ENCODE results near the gene MAP2K5. TPM values are rescaled to one million over a fixed set of nuclear protein-coding genes. Genes with fewer than 3 reads are reported as not detected.

Gene MAP2K5
- total RNA-seq, 1 experiment from 2014 or later = 6.4 TPM

DNA sequence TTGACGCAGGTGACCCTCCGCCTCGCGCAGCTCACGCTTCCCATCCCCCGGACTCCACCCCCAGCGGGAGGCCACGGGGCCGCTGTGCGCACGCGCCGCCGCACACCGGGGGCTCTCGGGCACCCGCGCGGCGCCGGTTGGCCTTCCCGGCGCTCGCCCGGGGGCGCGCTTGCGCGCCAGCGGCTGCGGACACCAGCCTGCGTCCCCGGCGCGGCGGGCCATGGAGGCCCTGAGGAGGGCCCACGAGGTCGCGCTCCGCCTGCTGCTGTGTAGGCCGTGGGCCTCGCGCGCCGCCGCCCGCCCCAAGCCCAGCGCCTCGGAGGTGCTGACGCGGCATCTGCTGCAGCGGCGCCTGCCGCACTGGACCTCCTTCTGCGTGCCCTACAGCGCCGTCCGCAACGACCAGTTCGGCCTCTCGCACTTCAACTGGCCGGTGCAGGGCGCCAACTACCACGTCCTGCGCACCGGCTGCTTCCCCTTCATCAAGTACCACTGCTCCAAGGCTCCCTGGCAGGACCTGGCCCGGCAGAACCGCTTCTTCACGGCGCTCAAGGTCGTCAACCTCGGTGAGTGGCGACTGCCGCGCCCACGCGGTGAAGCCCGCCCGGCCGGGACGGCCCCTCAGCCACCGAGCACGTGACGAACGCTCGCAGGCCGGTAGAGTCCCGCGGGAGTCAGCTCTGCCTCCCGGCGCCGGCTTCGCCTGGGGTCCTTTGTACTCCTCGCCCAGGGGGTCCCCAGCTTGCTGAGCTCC, 21.3 kb upstream of the MAP2K5 start, which contains the start of gene C15orf61:
Gene C15orf61, plus strand, starts transcription at position 103 of the 754 bp plus-strand sequence. Its CDS starts 118 bp downstream, at position 221.
- peak; percentile 72 for DNase-seq (ENCODE audit: low read depth)

DNA sequence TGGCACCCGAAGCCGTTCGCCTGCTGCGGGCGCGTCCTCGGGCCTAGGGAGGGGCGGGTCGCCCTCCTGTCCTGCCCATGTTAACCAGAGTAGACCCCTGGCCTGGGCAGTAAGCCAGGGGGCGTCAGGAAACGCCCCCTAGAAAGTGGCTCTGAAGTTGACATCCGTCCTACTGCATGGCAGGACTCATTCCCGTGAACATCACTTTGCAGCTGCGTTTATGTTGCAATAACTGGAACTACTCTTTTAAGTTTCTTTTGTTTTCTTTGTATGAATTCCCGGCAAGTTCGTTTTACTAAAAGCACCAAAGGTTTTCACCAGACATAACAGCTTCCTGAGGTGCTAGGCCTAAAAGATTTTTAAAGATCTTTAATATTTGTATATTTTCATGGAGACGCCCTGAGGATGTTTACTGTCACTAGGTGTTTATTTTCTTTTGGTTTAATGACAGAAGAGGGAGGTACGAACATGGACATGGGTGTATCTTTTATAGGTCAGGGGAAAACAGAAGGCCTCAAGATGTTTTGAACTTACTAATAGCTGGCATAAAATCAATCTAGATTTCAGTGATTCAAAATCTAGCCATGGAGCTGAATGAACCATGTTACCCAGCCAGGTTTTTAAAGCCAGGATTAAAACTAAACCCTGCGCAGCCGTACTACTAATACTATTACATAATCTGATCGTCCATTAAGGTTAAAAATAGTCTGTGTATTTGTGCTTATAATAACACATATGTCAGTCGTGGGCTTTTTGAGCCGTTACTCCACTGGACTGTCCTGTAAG, 20.5 kb upstream of the MAP2K5 start:
- DNase-seq (ENCODE audit: low read depth) = peak; percentile 5

DNA sequence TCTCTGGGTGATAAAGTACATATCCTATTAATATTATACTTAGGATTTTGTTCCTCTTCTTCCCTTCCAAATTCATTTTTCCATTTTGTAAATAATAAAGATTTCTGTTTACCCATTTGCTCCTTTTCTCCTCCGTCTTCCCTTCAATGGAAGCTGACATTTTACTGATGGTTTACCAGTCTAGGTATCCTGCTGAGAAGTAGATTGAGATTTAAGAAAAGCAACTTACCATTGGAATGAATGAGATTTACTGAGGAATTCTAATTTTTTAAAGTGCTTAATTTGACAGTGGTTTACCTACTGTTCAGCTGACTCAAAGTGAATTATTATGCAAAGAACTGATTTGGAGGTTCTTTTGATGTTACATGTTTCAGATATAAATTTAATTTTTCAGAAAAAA, 19.2 kb upstream of the MAP2K5 start:
- DNase-seq (ENCODE audit: low read depth) = no peak

DNA sequence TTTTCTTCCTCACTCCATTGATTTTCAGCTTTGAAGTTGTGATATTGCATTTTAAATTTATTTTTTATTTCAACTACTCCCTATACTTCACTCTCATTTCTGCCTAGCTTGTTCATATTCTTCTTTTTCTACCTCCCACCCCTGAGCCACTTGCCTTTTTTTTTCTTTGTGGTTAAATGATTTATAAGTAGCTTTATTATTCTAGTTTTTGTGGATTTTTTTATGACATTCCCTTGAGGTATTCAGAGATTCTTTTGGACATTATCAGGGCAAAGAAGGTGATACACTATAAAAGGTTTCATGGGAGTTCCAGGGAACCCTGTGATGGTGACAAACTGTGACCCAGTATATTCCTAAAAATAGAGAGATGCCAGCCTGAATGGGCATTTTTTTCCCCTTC, 18.3 kb upstream of the MAP2K5 start:
- no peak for DNase-seq (ENCODE audit: low read depth)

DNA sequence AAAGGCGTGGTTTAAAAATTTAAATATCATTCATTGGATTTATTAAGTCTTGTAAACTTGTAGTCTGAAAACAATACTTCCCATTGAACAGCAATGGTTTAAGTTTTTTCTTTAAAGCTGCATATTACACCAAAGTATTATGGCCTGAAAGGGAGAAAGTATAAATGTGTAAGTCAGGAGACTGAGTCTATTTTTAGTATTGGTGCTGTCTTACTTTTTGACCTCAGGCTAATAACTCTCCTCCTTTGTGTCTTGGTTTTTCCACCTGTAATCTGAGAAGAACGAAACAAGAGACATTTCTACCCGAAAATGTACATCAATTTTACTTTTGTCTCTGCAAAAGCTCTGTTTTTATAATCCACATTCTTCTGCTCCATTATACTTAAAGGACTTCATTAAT, 14.0 kb upstream of the MAP2K5 start:
- DNase-seq (ENCODE audit: low read depth) = no peak

DNA sequence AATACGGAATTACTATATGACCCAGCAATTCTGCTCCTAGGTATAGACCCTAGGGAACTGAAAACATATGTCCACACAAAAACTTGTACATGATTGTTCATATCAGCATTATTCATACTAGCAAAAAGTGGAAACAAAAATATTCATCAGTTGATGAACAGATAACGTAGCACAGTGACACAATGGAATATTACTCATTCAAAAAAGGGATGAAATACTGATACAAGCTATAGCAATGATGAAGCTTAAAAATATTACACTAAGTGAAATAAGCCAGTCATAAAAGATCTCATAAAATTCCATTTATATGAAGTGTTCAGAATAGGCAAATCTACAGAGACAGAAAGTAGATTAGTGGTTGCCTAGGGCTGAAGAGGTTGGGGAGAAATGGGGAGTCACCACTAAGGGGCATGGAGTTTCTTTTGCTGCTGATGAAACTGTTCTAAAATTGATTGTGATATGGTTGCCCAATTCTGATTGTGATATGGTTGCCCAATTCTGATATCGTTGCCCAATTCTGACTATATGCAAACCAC, 11.1 kb upstream of the MAP2K5 start:
- DNase-seq (ENCODE audit: low read depth) = peak; percentile 16

DNA sequence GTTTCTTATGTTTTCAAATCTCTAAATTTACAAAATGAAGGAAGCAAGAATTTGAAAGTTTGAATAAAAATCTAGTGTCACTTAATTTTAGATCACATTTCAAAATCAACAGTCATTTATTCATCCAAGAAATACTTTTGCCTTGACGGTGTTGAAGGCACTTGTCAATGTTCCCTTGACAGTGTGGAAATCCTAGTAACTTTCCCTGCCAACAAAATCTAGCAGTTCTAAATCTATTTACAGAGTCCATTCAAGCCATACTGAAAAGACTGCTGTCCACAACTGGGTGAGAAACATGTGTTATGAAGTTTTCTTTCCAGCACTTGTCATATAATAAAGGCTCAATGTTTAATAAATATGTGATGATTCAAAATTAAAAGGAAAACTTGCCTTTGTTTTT, 8.6 kb upstream of the MAP2K5 start:
- no peak for DNase-seq (ENCODE audit: low read depth)

DNA sequence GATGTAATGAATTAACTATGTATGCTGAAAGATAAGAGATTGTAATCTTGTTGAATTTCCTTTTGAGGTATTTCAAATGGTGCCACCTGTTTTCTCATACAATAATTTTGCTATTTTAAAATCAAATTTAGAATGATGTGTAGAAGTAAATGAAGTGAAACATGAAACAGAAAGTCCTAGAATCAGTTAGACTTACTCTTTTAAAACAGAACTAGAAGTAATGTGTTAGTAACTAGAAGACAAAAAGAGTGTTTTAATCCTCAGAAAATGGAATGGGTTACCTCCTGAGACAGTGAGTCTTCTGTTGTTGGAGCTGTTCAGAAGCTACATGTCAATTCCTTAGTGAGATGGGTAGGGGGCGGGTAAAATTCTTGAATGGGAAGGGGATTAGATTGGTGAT, 8.1 kb upstream of the MAP2K5 start:
- DNase-seq (ENCODE audit: low read depth) = no peak

DNA sequence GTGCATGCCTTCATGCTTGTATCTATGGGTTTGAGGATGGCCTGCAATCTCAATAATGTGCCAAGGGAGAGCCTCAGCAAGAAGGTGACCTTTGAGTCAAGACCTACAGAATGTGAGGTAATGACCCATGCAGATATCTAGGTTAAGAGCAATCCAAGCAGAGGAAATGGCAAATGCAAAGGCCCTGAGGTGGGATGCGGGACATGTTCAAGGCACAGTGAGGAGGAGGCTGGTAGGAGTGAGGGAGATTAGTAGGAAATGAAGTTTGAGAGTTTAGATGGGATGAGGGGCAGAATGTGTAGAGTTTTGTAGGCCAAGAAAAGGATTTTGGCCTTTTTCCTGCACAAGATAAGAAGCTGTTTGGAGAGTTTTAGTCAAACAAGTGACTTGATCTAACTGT, 4.7 kb upstream of the MAP2K5 start:
- no peak for DNase-seq (ENCODE audit: low read depth)

DNA sequence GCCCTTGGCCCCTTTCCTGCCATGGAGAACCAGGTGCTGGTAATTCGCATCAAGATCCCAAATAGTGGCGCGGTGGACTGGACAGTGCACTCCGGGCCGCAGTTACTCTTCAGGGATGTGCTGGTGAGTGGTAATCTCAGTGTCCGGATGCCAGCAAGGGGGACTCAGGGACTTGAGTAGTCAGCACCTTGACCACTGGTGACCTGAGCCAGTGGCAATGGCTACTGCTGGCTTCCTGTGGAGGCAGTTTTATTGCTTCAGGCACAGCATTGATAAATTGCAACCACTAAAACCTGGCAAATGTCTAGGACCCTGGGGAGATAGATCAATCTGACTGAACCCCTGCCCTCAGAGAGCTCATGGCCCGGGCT, 830 bp downstream of the MAP2K5 start:
- no peak for DNase-seq (ENCODE audit: low read depth)

DNA sequence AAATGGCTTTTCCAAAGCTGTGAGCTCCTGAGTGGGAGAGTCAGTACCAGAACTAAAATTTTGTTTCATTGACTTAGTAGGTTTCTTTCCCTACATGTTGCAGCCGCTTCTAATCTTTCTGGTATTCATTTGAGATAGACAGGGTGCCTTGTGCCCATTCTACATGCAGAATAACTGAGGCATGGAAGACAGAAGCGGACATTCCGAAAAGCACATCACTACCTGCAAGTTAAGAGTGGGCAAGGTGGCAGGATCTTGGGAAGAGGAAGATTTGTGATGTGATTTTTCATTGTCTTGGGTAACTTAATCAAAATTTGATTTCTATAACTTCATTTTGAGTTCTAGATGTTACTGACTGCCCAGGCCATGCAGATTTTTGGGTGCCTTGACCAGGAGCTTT, 2.0 kb downstream of the MAP2K5 start:
- DNase-seq (ENCODE audit: low read depth) = no peak

DNA sequence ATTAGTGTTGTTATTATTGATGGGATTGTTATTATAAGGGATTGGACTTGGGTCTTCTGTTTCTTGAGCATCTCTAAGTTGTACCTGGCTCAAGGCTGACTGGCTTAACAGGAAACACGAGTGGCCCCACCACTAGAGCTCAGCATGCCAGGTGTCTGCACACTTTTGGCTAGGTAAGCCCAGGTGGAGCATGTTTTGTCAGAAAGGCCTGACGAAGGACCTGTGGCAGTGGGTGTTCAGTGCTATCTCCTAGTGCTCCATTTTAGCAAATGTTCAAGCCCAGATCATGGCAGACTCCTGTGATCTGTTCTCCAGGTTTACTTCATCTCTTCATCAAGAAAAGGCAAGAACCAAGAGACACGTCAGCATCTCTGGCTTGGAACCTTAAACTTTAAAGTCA, 3.4 kb downstream of the MAP2K5 start:
- DNase-seq (ENCODE audit: low read depth) = no peak

DNA sequence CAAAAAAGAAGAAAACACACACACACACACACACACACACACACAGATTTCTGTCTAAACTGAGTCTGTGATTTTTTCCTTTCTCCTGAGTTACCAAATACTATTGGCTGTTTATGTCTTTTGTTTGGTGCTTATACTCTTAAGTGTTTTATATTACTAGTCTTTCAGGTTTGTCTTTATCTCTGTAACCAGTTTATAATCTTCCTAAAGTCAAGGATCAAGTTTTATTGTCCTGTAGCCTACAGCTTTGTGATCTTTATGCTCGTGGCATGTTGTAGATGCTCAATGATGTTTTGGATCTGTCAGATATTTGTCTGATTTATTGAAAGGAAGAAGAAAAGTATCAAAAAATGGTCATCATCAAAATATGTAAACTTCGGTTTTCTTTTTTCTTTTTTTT, 4.6 kb downstream of the MAP2K5 start:
- no peak for DNase-seq (ENCODE audit: low read depth)

DNA sequence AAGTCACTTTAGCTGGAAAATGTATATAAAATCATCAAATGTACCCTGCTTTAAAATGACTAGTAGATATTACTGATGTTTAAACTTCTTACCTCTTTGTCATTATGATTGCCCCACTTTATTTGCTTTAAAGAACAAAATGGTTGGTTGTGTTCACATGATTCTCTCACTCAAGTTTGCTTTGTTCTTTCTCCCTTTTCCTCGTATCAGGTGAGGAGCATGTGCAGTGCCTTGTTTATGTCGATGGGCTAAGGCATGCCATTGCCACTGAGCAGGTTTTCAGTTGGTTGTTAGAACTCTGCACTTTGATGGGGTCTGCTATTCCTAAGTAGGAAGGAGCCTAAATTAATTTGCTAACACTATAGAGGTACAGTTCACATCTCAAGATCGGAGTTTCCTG, 5.3 kb downstream of the MAP2K5 start:
- DNase-seq (ENCODE audit: low read depth) = no peak

DNA sequence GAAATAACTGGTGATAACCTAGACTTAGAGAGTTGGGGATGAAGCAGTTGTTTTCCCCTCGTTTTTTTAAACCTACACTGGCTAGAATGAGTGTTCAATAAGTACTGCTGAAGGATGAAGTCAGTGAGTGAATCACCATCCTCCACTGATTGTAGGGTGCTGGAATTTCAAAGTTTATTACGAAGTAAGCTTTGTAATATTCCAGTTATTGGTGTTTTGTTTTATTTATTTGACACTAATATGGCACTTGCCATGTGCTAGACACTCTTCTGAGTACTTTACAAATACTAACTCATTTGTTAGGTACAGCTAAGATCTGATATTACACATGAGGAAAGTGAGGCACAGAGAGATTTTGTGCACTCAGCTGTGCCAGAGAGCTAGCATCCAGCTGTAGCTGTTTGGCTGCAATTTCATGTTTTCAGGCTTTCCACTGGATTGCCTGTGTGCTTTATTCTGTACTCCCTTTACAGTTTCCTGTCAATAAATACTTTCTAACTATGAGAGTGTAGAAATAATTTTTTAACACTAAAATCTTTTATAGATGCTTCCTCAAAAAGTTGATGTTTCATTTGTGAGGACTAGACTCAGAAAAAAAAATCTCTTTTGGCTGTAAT, 5.8 kb downstream of the MAP2K5 start:
- peak; percentile 39 for DNase-seq (ENCODE audit: low read depth)

DNA sequence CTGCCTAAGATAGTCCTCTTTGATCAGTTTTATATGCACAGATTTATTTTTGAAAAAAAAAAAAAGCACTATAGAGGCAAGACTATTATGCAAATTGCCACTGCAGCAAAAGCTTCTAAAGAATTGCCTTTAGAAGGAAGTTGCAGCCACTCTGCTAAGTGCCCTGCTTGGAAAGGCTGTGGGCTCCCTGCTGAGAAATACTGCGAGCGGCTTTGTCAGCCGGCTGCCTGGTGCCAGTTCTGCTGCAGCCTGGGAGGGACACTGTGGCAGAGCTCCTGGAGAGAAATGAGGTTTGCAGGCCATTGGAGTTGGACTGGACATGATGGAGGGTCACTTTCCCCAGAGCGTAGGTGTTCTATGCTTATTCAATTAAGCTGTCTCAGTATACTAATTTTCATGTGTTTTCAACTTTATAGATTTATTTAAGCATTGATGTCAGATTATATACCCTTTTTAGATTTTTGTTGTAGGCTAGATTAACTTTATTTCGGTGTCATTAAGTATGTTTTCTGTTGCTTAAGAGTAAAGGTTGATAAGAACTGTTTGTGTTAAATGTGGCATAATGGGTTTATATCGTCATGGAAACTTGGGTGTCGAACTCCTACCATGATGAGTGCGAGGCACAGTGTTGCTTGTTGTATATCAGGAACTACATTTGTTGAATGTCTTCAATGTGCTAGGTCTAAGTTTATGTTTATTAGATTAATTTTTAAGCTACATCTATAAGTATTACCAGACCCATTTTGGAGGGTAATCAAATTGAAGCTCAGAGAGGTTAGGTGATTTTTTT, 6.6 kb downstream of the MAP2K5 start:
- no peak for DNase-seq (ENCODE audit: low read depth)

DNA sequence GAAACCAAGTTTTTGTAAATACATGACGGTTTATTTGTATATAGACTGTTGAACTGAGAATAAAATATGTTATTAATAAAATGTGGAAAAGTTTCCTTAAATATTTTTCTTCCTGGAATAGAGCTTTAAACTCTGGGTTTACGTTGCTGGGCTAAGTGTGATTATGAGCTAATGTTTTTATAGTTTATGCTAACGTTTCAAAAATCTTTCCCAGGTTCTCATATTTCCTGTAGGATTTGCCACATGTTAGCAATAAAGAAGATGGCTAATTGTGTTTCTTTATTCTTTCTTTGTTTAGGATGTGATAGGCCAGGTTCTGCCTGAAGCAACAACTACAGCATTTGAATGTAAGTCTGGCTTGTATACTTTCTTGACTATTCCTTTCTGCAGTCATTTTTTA, 7.2 kb downstream of the MAP2K5 start:
- DNase-seq (ENCODE audit: low read depth) = no peak

DNA sequence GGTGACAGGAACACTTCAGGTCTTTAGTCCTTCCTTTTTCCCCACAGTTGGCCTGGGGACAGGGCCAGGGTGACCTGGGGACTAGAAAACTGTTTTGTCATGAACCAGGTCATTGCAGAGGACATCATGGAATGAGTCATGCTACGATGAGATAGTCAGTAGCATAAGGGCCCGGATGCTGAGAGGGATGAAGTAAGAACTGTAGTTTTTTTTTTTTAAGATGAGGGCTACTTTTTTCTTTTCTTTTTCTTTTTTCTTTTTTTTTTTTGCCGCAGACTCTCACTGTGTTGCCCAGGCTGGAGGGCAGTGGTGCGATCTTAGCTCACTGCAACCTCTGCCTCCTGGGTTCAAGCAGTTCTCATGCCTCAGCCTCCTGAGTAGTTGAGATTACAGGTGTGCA, 8.0 kb downstream of the MAP2K5 start:
- peak; percentile 18 for DNase-seq (ENCODE audit: low read depth)

DNA sequence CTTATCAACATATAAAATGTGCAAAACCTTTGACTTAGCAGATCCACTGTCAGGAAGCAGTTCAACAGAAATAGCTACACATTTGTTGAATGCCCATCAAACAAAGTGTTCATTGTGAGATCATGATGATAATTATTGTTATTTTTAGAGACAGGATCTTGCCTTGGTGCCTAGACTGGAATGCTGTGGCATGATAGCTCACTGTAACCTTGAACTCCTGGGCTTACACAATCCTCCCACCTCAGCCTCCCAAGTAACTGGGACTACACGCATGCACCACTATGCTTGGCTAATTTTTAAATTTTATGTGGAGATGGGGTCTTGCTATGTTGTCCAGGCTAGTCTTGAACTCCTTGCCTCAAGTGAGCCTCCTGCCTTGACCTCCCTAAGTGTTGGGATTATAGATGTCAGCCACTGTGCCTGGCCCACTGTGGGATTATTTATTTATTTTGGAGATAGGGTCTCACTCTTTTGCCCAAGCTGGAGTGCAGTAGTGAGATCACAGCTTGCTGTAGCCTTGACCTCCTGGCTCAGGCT, 8.8 kb downstream of the MAP2K5 start:
- no peak for DNase-seq (ENCODE audit: low read depth)

DNA sequence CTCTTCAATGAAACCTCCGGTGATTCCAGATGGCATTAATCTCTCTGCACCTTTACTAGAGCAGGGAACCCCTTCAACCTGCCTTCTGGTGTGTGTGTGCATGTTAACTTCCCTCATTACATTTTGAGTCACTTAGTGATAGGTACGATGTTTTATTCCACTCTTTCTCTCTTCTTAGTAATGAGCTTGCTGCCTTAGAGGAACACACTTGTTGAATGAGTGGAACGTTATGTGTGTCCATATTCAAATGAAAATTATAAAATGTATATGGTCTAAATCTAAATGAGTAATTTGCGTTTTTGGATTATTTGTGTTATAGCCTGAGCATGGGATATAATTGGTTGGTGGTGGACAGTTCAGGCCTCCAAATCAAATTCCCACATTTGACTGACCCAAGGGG, 12.1 kb downstream of the MAP2K5 start:
- no peak for DNase-seq (ENCODE audit: low read depth)

DNA sequence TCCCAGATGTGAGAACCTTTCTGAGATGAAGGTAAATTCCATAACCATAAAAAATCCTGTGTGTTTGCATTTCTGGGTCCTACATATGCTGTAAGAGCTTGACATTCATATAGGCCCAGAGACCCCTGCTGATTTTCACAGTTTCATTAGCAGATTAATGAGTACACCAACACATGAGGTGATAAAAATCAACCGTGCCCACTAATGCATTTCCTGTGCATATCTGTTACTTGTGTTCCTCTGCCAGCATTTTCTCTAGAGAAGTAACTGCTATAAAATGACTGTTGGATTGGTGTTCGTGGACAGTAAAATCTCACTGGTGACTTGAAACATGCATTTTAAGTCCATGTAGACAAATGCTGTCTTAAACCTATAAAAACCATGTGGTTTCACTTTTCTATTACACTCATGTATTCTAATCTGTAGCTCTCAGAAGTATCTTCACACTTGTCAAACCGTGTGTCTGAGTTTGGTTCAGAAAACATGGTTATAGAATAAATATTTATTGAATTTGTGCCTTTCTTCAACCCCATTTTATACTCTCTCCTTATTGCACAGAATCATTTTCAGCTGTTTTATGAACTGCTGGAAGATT, 14.6 kb downstream of the MAP2K5 start:
- DNase-seq (ENCODE audit: low read depth) = no peak

Data from HT1080 (cell line).